Measurements from ENCODE around the gene ESR2.

Gene ESR2

GRCh38 chr14:64069634-64070359 is 224.4 kb downstream of the ESR2 start:
- no peaks in the 10 kb centered on the region for H3K9me3 ChIP-seq (ENCODE audit: low read length)
- H3K36me3 ChIP-seq (ENCODE audit: insufficient read depth, low read length) = no peaks in the 10 kb centered on the region
- no peaks in the 10 kb centered on the region for H3K4me1 ChIP-seq (ENCODE audit: insufficient read depth, low read length)
- no peaks in the 10 kb centered on the region for H3K27me3 ChIP-seq (ENCODE audit: control insufficient read depth in 1 of 2, insufficient read depth in 2 of 2, low read length in 2 of 2)
- H3K4me3 ChIP-seq (ENCODE audit: low read depth in 1 of 2, low read length in 2 of 2) = no peak overlapping the region
- no peak overlapping the region for H3K27ac ChIP-seq (ENCODE audit: low read depth, low read length)
- no peak overlapping the region for H3K9ac ChIP-seq (ENCODE audit: low read length)

- Histone ChIP-seq H3K9ac (ENCODE audit: low read length) (no peak overlapping the region), H3K27me3 (ENCODE audit: control insufficient read depth in 1 of 2, insufficient read depth in 2 of 2, low read length in 2 of 2) (no peaks in the 10 kb centered on the region), H3K4me1 (ENCODE audit: insufficient read depth, low read length) (no peaks in the 10 kb centered on the region), H3K9me3 (ENCODE audit: low read length) (no peaks in the 10 kb centered on the region), H3K4me3 (ENCODE audit: low read depth in 1 of 2, low read length in 2 of 2) (no peak overlapping the region), H3K36me3 (ENCODE audit: insufficient read depth, low read length) (no peaks in the 10 kb centered on the region), H3K27ac (ENCODE audit: low read depth, low read length) (no peak overlapping the region)
Observed at GRCh38 chr14:64064447-64064846, 229.7 kb downstream of the ESR2 start.

GRCh38 chr14:64062381-64063115 is 231.6 kb downstream of the ESR2 start:
- Histone ChIP-seq H3K27ac (ENCODE audit: low read depth, low read length) (no peak overlapping the region), H3K27me3 (ENCODE audit: control insufficient read depth in 1 of 2, insufficient read depth in 2 of 2, low read length in 2 of 2) (no peaks in the 10 kb centered on the region), H3K9ac (ENCODE audit: low read length) (no peak overlapping the region), H3K4me3 (ENCODE audit: low read depth in 1 of 2, low read length in 2 of 2) (no peak overlapping the region), H3K9me3 (ENCODE audit: low read length) (no peaks in the 10 kb centered on the region), H3K4me1 (ENCODE audit: insufficient read depth, low read length) (no peaks in the 10 kb centered on the region), H3K36me3 (ENCODE audit: insufficient read depth, low read length) (no peaks in the 10 kb centered on the region)

- no peak overlapping the region for H3K27ac ChIP-seq (ENCODE audit: low read depth, low read length)
- H3K4me1 ChIP-seq (ENCODE audit: insufficient read depth, low read length) = no peaks in the 10 kb centered on the region
- no peak overlapping the region for H3K4me3 ChIP-seq (ENCODE audit: low read depth in 1 of 2, low read length in 2 of 2)
- H3K36me3 ChIP-seq (ENCODE audit: insufficient read depth, low read length) = no peaks in the 10 kb centered on the region
- no peaks in the 10 kb centered on the region for H3K27me3 ChIP-seq (ENCODE audit: control insufficient read depth in 1 of 2, insufficient read depth in 2 of 2, low read length in 2 of 2)
- H3K9ac ChIP-seq (ENCODE audit: low read length) = no peak overlapping the region
- H3K9me3 ChIP-seq (ENCODE audit: low read length) = no peaks in the 10 kb centered on the region
Observed at GRCh38 chr14:64061706-64062105, 232.5 kb downstream of the ESR2 start.

GRCh38 chr14:64061115-64061514 is 233.1 kb downstream of the ESR2 start:
- Histone ChIP-seq H3K9me3 (ENCODE audit: low read length) (no peaks in the 10 kb centered on the region), H3K9ac (ENCODE audit: low read length) (no peak overlapping the region), H3K27ac (ENCODE audit: low read depth, low read length) (no peak overlapping the region), H3K27me3 (ENCODE audit: control insufficient read depth in 1 of 2, insufficient read depth in 2 of 2, low read length in 2 of 2) (no peaks in the 10 kb centered on the region), H3K36me3 (ENCODE audit: insufficient read depth, low read length) (no peaks in the 10 kb centered on the region), H3K4me3 (ENCODE audit: low read depth in 1 of 2, low read length in 2 of 2) (no peak overlapping the region), H3K4me1 (ENCODE audit: insufficient read depth, low read length) (no peaks in the 10 kb centered on the region)

DNA sequence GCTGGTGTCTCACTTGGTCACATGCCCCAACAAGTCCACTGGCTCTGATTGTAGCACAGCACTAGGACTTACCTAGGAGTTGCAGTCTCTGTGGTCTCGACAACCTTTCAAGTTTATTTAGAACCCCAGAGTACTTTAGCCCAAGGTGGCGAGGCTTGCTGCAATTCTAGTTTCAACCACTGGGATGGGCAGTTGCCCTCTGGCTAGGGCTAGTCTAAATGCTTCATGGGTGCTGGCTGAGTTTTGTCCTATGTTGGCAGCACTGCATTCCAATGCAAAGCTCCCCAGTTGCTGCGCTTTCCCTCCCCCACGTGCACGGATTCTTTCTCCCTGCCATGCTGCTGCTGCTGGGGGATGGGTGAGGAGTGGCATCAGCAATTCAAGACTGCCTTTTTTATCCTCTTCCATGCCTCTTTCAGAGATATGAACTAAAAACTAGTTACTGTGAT is 233.5 kb downstream of the ESR2 start:
- no peaks in the 10 kb centered on the region for H3K36me3 ChIP-seq (ENCODE audit: insufficient read depth, low read length)

GRCh38 chr14:64060199-64060545 is 234.0 kb downstream of the ESR2 start:
- no peak overlapping the region for H3K9ac ChIP-seq (ENCODE audit: low read length)
- H3K9me3 ChIP-seq (ENCODE audit: low read length) = no peaks in the 10 kb centered on the region
- no peaks in the 10 kb centered on the region for H3K27me3 ChIP-seq (ENCODE audit: control insufficient read depth in 1 of 2, insufficient read depth in 2 of 2, low read length in 2 of 2)
- H3K4me1 ChIP-seq (ENCODE audit: insufficient read depth, low read length) = no peaks in the 10 kb centered on the region
- H3K27ac ChIP-seq (ENCODE audit: low read depth, low read length) = no peak overlapping the region
- no peaks in the 10 kb centered on the region for H3K36me3 ChIP-seq (ENCODE audit: insufficient read depth, low read length)
- no peak overlapping the region for H3K4me3 ChIP-seq (ENCODE audit: low read depth in 1 of 2, low read length in 2 of 2)

More for the DNA sequence above, 233.5 kb downstream of the ESR2 start:
- H3K9ac ChIP-seq (ENCODE audit: low read length) = no peak overlapping the region
- H3K4me3 ChIP-seq (ENCODE audit: low read depth in 1 of 2, low read length in 2 of 2) = no peak overlapping the region
- no peaks in the 10 kb centered on the region for H3K9me3 ChIP-seq (ENCODE audit: low read length)
- no peak overlapping the region for H3K27ac ChIP-seq (ENCODE audit: low read depth, low read length)
- no peaks in the 10 kb centered on the region for H3K27me3 ChIP-seq (ENCODE audit: control insufficient read depth in 1 of 2, insufficient read depth in 2 of 2, low read length in 2 of 2)
- H3K4me1 ChIP-seq (ENCODE audit: insufficient read depth, low read length) = no peaks in the 10 kb centered on the region

GRCh38 chr14:64059454-64060198 is 234.5 kb downstream of the ESR2 start:
- H3K36me3 ChIP-seq (ENCODE audit: insufficient read depth, low read length) = no peaks in the 10 kb centered on the region
- H3K4me1 ChIP-seq (ENCODE audit: insufficient read depth, low read length) = no peaks in the 10 kb centered on the region
- H3K27ac ChIP-seq (ENCODE audit: low read depth, low read length) = no peak overlapping the region
- no peaks in the 10 kb centered on the region for H3K27me3 ChIP-seq (ENCODE audit: control insufficient read depth in 1 of 2, insufficient read depth in 2 of 2, low read length in 2 of 2)
- no peak overlapping the region for H3K4me3 ChIP-seq (ENCODE audit: low read depth in 1 of 2, low read length in 2 of 2)
- no peaks in the 10 kb centered on the region for H3K9me3 ChIP-seq (ENCODE audit: low read length)
- H3K9ac ChIP-seq (ENCODE audit: low read length) = no peak overlapping the region

DNA sequence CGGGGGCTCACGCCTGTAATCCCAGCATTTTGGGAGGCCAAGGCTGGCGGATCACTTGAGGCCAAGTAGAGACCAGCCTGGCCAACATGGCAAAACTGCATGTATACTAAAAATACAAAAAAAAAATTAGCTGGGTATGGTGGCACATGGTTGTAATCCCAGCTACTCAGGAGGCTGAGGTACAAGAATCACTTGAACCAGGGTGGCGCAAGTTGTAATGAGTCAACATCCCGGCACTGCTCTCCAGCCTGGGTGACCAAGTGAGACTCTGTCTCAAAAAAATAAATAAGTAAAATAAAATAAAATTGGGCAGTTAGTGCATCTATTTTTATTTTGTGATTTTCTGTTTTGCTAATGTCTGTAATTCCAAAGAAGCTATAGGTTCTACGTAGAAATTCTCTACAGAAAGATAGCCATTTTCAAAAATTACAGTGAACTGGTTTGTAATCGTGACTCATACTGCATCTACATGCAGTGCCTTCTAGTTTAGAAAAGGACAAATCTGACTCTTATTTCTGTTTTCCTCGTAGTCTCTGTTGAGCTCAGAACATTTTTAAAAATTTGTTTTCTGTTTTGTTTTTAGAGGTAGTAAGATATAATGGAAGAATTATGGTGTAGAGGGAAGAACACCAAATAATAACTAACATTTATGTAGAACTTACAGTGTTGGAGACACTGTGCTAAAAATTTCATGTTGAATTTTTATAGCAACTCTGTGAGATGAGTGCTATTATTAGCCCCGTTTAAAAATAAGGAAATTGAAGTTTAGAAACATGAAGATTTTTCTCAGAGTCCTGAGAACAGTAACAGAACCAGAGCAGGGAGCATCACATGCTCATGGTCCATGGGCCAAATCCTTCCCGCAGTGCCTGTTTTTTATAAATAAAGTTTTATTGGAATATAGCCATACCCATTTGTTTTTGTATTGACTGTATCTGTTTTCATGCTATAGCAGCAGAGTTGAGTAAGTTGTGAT is 240.2 kb downstream of the ESR2 start:
- Histone ChIP-seq H3K27ac (ENCODE audit: low read depth, low read length) (no peak overlapping the region), H3K9ac (ENCODE audit: low read length) (no peak overlapping the region), H3K4me3 (ENCODE audit: low read depth in 1 of 2, low read length in 2 of 2) (no peak overlapping the region), H3K9me3 (ENCODE audit: low read length) (no peaks in the 10 kb centered on the region), H3K36me3 (ENCODE audit: insufficient read depth, low read length) (peaks cover 15% of the 10 kb centered on the region), H3K27me3 (ENCODE audit: control insufficient read depth in 1 of 2, insufficient read depth in 2 of 2, low read length in 2 of 2) (no peaks in the 10 kb centered on the region), H3K4me1 (ENCODE audit: insufficient read depth, low read length) (no peaks in the 10 kb centered on the region)

GRCh38 chr14:64049616-64050381 is 244.4 kb downstream of the ESR2 start:
- Histone ChIP-seq H3K4me3 (ENCODE audit: low read depth in 1 of 2, low read length in 2 of 2) (no peak overlapping the region), H3K9ac (ENCODE audit: low read length) (no peak overlapping the region), H3K27me3 (ENCODE audit: control insufficient read depth in 1 of 2, insufficient read depth in 2 of 2, low read length in 2 of 2) (no peaks in the 10 kb centered on the region), H3K27ac (ENCODE audit: low read depth, low read length) (no peak overlapping the region), H3K9me3 (ENCODE audit: low read length) (no peaks in the 10 kb centered on the region), H3K4me1 (ENCODE audit: insufficient read depth, low read length) (no peaks in the 10 kb centered on the region), H3K36me3 (ENCODE audit: insufficient read depth, low read length) (peaks cover 15% of the 10 kb centered on the region)

All from muscle layer of colon (tissue), 2 donors.